ENCODE measurements around the gene ADCY5.

The ADCY5 gene

GRCh38 chr3:123446610-123447109, 2.2 kb downstream of the ADCY5 start:
- DNase-seq = no peak
- no peaks in the 10 kb centered on the region for H3K4me1 ChIP-seq (ENCODE audit: control insufficient read depth, insufficient read depth, low read length, poor library complexity, severe bottlenecking)
- no peaks in the 10 kb centered on the region for H3K9me3 ChIP-seq (ENCODE audit: control insufficient read depth, low read length)
- no peak overlapping the region for H3K27ac ChIP-seq (ENCODE audit: insufficient read depth, low read length, poor library complexity, severe bottlenecking)
- H3K36me3 ChIP-seq (ENCODE audit: control insufficient read depth, insufficient read depth, low read length) = no peaks in the 10 kb centered on the region
- no peak overlapping the region for H3K4me3 ChIP-seq (ENCODE audit: insufficient read depth, low read depth, low read length, poor library complexity, severe bottlenecking)
- peaks cover 50% of the 10 kb centered on the region for H3K27me3 ChIP-seq (replicated peaks; ENCODE audit: control insufficient read depth, insufficient read depth, low read length, poor library complexity, severe bottlenecking)

GRCh38 chr3:123446210-123446609, 2.7 kb downstream of the ADCY5 start:
- no peaks in the 10 kb centered on the region for H3K4me1 ChIP-seq (ENCODE audit: control insufficient read depth, insufficient read depth, low read length, poor library complexity, severe bottlenecking)
- H3K27me3 ChIP-seq (replicated peaks; ENCODE audit: control insufficient read depth, insufficient read depth, low read length, poor library complexity, severe bottlenecking) = peaks cover 46% of the 10 kb centered on the region

GRCh38 chr3:123445702-123446101, 3.2 kb downstream of the ADCY5 start:
- Histone ChIP-seq H3K9me3 (ENCODE audit: control insufficient read depth, low read length) (no peaks in the 10 kb centered on the region), H3K27me3 (replicated peaks; ENCODE audit: control insufficient read depth, insufficient read depth, low read length, poor library complexity, severe bottlenecking) (peaks cover 43% of the 10 kb centered on the region), H3K4me1 (ENCODE audit: control insufficient read depth, insufficient read depth, low read length, poor library complexity, severe bottlenecking) (no peaks in the 10 kb centered on the region), H3K4me3 (ENCODE audit: insufficient read depth, low read depth, low read length, poor library complexity, severe bottlenecking) (no peak overlapping the region), H3K36me3 (ENCODE audit: control insufficient read depth, insufficient read depth, low read length) (no peaks in the 10 kb centered on the region), H3K27ac (ENCODE audit: insufficient read depth, low read length, poor library complexity, severe bottlenecking) (no peak overlapping the region)
- DNase-seq = no peak

More at GRCh38 chr3:123446210-123446609, 2.7 kb downstream of the ADCY5 start:
- DNase-seq = no peak
- H3K36me3 ChIP-seq (ENCODE audit: control insufficient read depth, insufficient read depth, low read length) = no peaks in the 10 kb centered on the region
- H3K27ac ChIP-seq (ENCODE audit: insufficient read depth, low read length, poor library complexity, severe bottlenecking) = no peak overlapping the region
- no peaks in the 10 kb centered on the region for H3K9me3 ChIP-seq (ENCODE audit: control insufficient read depth, low read length)
- no peak overlapping the region for H3K4me3 ChIP-seq (ENCODE audit: insufficient read depth, low read depth, low read length, poor library complexity, severe bottlenecking)

GRCh38 chr3:123444744-123445143, 4.1 kb downstream of the ADCY5 start:
- Histone ChIP-seq H3K36me3 (ENCODE audit: control insufficient read depth, insufficient read depth, low read length) (no peaks in the 10 kb centered on the region), H3K4me3 (ENCODE audit: insufficient read depth, low read depth, low read length, poor library complexity, severe bottlenecking) (no peak overlapping the region), H3K27ac (ENCODE audit: insufficient read depth, low read length, poor library complexity, severe bottlenecking) (no peak overlapping the region), H3K27me3 (replicated peaks; ENCODE audit: control insufficient read depth, insufficient read depth, low read length, poor library complexity, severe bottlenecking) (peaks cover 33% of the 10 kb centered on the region), H3K9me3 (ENCODE audit: control insufficient read depth, low read length) (no peaks in the 10 kb centered on the region), H3K4me1 (ENCODE audit: control insufficient read depth, insufficient read depth, low read length, poor library complexity, severe bottlenecking) (no peaks in the 10 kb centered on the region)
- no peak for DNase-seq

GRCh38 chr3:123444023-123444422, 4.9 kb downstream of the ADCY5 start:
- Histone ChIP-seq H3K27me3 (replicated peaks; ENCODE audit: control insufficient read depth, insufficient read depth, low read length, poor library complexity, severe bottlenecking) (peaks cover 31% of the 10 kb centered on the region), H3K27ac (ENCODE audit: insufficient read depth, low read length, poor library complexity, severe bottlenecking) (no peak overlapping the region), H3K9me3 (ENCODE audit: control insufficient read depth, low read length) (no peaks in the 10 kb centered on the region), H3K4me1 (ENCODE audit: control insufficient read depth, insufficient read depth, low read length, poor library complexity, severe bottlenecking) (no peaks in the 10 kb centered on the region), H3K36me3 (ENCODE audit: control insufficient read depth, insufficient read depth, low read length) (no peaks in the 10 kb centered on the region), H3K4me3 (ENCODE audit: insufficient read depth, low read depth, low read length, poor library complexity, severe bottlenecking) (no peak overlapping the region)
- no peak for DNase-seq

- DNase-seq = no peak
- Histone ChIP-seq H3K27me3 (replicated peaks; ENCODE audit: control insufficient read depth, insufficient read depth, low read length, poor library complexity, severe bottlenecking) (peaks cover 22% of the 10 kb centered on the region), H3K36me3 (ENCODE audit: control insufficient read depth, insufficient read depth, low read length) (no peaks in the 10 kb centered on the region), H3K27ac (ENCODE audit: insufficient read depth, low read length, poor library complexity, severe bottlenecking) (no peak overlapping the region), H3K4me1 (ENCODE audit: control insufficient read depth, insufficient read depth, low read length, poor library complexity, severe bottlenecking) (no peaks in the 10 kb centered on the region), H3K9me3 (ENCODE audit: control insufficient read depth, low read length) (no peaks in the 10 kb centered on the region), H3K4me3 (ENCODE audit: insufficient read depth, low read depth, low read length, poor library complexity, severe bottlenecking) (no peak overlapping the region)
Measured at GRCh38 chr3:123442908-123443307, 6.0 kb downstream of the ADCY5 start.

- Histone ChIP-seq H3K27ac (ENCODE audit: insufficient read depth, low read length, poor library complexity, severe bottlenecking) (no peak overlapping the region), H3K9me3 (ENCODE audit: control insufficient read depth, low read length) (no peaks in the 10 kb centered on the region), H3K4me3 (ENCODE audit: insufficient read depth, low read depth, low read length, poor library complexity, severe bottlenecking) (no peak overlapping the region), H3K36me3 (ENCODE audit: control insufficient read depth, insufficient read depth, low read length) (no peaks in the 10 kb centered on the region), H3K4me1 (ENCODE audit: control insufficient read depth, insufficient read depth, low read length, poor library complexity, severe bottlenecking) (no peaks in the 10 kb centered on the region), H3K27me3 (replicated peaks; ENCODE audit: control insufficient read depth, insufficient read depth, low read length, poor library complexity, severe bottlenecking) (peaks cover 16% of the 10 kb centered on the region)
- DNase-seq = no peak
Measured at GRCh38 chr3:123442125-123442524, 6.8 kb downstream of the ADCY5 start.

GRCh38 chr3:123439806-123440580, 8.9 kb downstream of the ADCY5 start:
- Histone ChIP-seq H3K4me1 (ENCODE audit: control insufficient read depth, insufficient read depth, low read length, poor library complexity, severe bottlenecking) (no peaks in the 10 kb centered on the region), H3K4me3 (ENCODE audit: insufficient read depth, low read depth, low read length, poor library complexity, severe bottlenecking) (no peak overlapping the region), H3K9me3 (ENCODE audit: control insufficient read depth, low read length) (no peaks in the 10 kb centered on the region), H3K27me3 (replicated peaks; ENCODE audit: control insufficient read depth, insufficient read depth, low read length, poor library complexity, severe bottlenecking) (peaks cover 6% of the 10 kb centered on the region), H3K27ac (ENCODE audit: insufficient read depth, low read length, poor library complexity, severe bottlenecking) (no peak overlapping the region), H3K36me3 (ENCODE audit: control insufficient read depth, insufficient read depth, low read length) (no peaks in the 10 kb centered on the region)
- no peak for DNase-seq

GRCh38 chr3:123432832-123433523, 15.9 kb downstream of the ADCY5 start:
- H3K4me1 ChIP-seq (ENCODE audit: control insufficient read depth, insufficient read depth, low read length, poor library complexity, severe bottlenecking) = no peaks in the 10 kb centered on the region
- DNase-seq = no peak
- no peak overlapping the region for H3K27ac ChIP-seq (ENCODE audit: insufficient read depth, low read length, poor library complexity, severe bottlenecking)
- no peak overlapping the region for H3K4me3 ChIP-seq (ENCODE audit: insufficient read depth, low read depth, low read length, poor library complexity, severe bottlenecking)
- no peaks in the 10 kb centered on the region for H3K9me3 ChIP-seq (ENCODE audit: control insufficient read depth, low read length)
- no peaks in the 10 kb centered on the region for H3K36me3 ChIP-seq (ENCODE audit: control insufficient read depth, insufficient read depth, low read length)
- H3K27me3 ChIP-seq (replicated peaks; ENCODE audit: control insufficient read depth, insufficient read depth, low read length, poor library complexity, severe bottlenecking) = no peaks in the 10 kb centered on the region

GRCh38 chr3:123431658-123432324, 17.1 kb downstream of the ADCY5 start:
- H3K4me3 ChIP-seq (ENCODE audit: insufficient read depth, low read depth, low read length, poor library complexity, severe bottlenecking) = no peak overlapping the region
- DNase-seq = no peak
- no peaks in the 10 kb centered on the region for H3K36me3 ChIP-seq (ENCODE audit: control insufficient read depth, insufficient read depth, low read length)
- no peaks in the 10 kb centered on the region for H3K4me1 ChIP-seq (ENCODE audit: control insufficient read depth, insufficient read depth, low read length, poor library complexity, severe bottlenecking)
- no peaks in the 10 kb centered on the region for H3K27me3 ChIP-seq (replicated peaks; ENCODE audit: control insufficient read depth, insufficient read depth, low read length, poor library complexity, severe bottlenecking)
- no peak overlapping the region for H3K27ac ChIP-seq (ENCODE audit: insufficient read depth, low read length, poor library complexity, severe bottlenecking)
- H3K9me3 ChIP-seq (ENCODE audit: control insufficient read depth, low read length) = no peaks in the 10 kb centered on the region

Measured in effector memory CD4-positive, alpha-beta T cell (primary cell).